Dedifferentiated amniotic fluid mesenchymal stem cell (primary cell): ENCODE measurements around the gene LCE7A.

Experiments
- DNase-seq: peaks from one replicate; pipeline ENCODE4 v3.0.0-alpha.2; 2016; ENCODE audit errors: extremely low spot score

The LCE7A gene

GRCh38 chr1:152880316-152880715 is 20.5 kb downstream of the LCE7A start:
- no peak for DNase-seq

- no peak for DNase-seq
Observed at GRCh38 chr1:152880907-152881306, 21.1 kb downstream of the LCE7A start.

- DNase-seq: no peak
Observed at GRCh38 chr1:152884085-152884484, 24.3 kb downstream of the LCE7A start.

- no peak for DNase-seq
Observed at GRCh38 chr1:152884506-152884905, 24.7 kb downstream of the LCE7A start.

GRCh38 chr1:152884966-152885624 is 25.3 kb downstream of the LCE7A start:
- DNase-seq: no peak

GRCh38 chr1:152886085-152886484 is 26.3 kb downstream of the LCE7A start:
- no peak for DNase-seq

- no peak for DNase-seq
Observed at GRCh38 chr1:152886758-152887409, 27.1 kb downstream of the LCE7A start.

GRCh38 chr1:152888126-152888525 is 28.3 kb downstream of the LCE7A start:
- no peak for DNase-seq

- DNase-seq: no peak
Observed at GRCh38 chr1:152899027-152899426, 39.2 kb downstream of the LCE7A start.

- no peak for DNase-seq
Observed at GRCh38 chr1:152899883-152900282, 40.1 kb downstream of the LCE7A start.

- no peak for DNase-seq
Observed at GRCh38 chr1:152901631-152902030, 41.8 kb downstream of the LCE7A start.

- DNase-seq: no peak
Observed at GRCh38 chr1:152902636-152903035, 42.8 kb downstream of the LCE7A start.

- DNase-seq: no peak
Observed at GRCh38 chr1:152904688-152905440, 45.1 kb downstream of the LCE7A start.

- no peak for DNase-seq
Observed at GRCh38 chr1:152906023-152906565, 46.3 kb downstream of the LCE7A start.

- DNase-seq: no peak
Observed at GRCh38 chr1:152907686-152908601, 48.1 kb downstream of the LCE7A start, which contains the start of gene IVL. IVL (plus strand) TSS chr1:152908546; CDS start chr1:152909798, 1,252 bp downstream.

GRCh38 chr1:152909206-152909605 is 49.4 kb downstream of the LCE7A start:
- DNase-seq: no peak
